ENCODE data around the gene SNAP23. TPM values are rescaled to one million over a fixed set of nuclear protein-coding genes. Genes with fewer than 3 reads are reported as not detected.

The SNAP23 gene
- total RNA-seq, 2 experiments from 2014 or later, result 19.9 to 48.3 TPM

DNA sequence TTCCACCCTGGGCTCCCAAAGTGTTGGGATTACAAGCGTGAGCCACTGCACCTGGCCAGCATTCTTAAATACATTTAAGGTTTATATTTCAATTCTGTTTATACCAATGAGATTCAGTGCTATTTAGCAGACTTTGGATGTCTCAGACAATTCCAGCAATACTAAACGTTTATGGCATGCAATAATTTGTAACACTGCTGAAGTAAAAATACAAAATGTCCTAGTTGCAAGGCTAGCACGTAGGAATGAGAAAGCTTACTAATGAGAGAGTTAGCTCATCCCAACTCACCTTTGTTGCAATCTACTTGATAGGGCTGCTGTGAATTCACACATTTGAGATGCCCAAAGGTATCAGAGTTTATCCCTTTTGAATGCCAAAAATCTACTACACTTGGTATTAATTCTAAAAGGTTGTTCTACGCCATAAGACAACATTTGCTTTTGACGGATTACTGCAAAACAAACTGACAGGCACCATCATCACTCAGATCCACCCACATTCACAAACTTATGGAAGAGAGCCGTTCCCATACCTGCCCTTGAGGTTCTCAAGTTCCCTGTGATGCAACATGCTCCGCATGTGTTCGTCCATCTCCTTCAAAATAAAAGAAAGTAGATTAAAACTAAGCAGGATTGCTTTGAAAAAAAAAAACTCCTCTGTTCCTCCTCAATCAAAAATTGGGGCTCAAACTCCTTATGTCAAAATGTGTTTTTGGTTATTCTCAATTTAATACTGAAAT lies 29.7 kb upstream of the SNAP23 start:
- Histone ChIP-seq H3K9me2 (ENCODE audit: insufficient read depth, low read length) (no peaks in the 10 kb centered on the region), H3K4me3 (ENCODE audit: low read depth, low read length, poor library complexity, severe bottlenecking) (no peak overlapping the region), H3K4me2 (ENCODE audit: low read length) (no peak overlapping the region), H3K27ac (ENCODE audit: low read depth, low read length, poor library complexity, severe bottlenecking) (no peak overlapping the region), H3K9me3 (ENCODE audit: low read length) (no peaks in the 10 kb centered on the region), H3K36me3 (ENCODE audit: insufficient read depth, low read length) (peaks cover 47% of the 10 kb centered on the region), H3K4me1 (ENCODE audit: insufficient read depth, low read length, poor library complexity, severe bottlenecking) (peaks cover 11% of the 10 kb centered on the region), H4K20me1 (ENCODE audit: insufficient read depth, low read length) (no peaks in the 10 kb centered on the region), H3K79me2 (ENCODE audit: insufficient read depth, low read depth, low read length) (no peaks in the 10 kb centered on the region), H2AFZ (ENCODE audit: low read length) (no peak overlapping the region)
- BruUV-seq (replicated peaks), result no TSS peak
- no peak for DNase-seq (ENCODE audit: low spot score)
- intact Hi-C loops (cut with micrococcal nuclease; ENCODE audit: unreplicated experiment), result no loop called here
- CTCF ChIA-PET (ENCODE audit: unreplicated experiment), result no interaction called here
- TF ChIP-seq CTCF (conservative IDR thresholded peaks at IDR 0.05; ENCODE audit: low read length), result no peak
- no peak for TF ChIP-seq EZH2phosphoT487 (IDR thresholded peaks at IDR 0.05; ENCODE audit: borderline replicate concordance, low read depth, low read length)
- POLR2A ChIA-PET, result no interaction called here

GRCh38 chr15:42471002-42471401 lies 24.4 kb upstream of the SNAP23 start:
- Histone ChIP-seq H3K4me3 (ENCODE audit: low read depth, low read length, poor library complexity, severe bottlenecking) (no peak overlapping the region), H3K36me3 (ENCODE audit: insufficient read depth, low read length) (peaks cover 17% of the 10 kb centered on the region), H2AFZ (ENCODE audit: low read length) (no peak overlapping the region), H3K9me2 (ENCODE audit: insufficient read depth, low read length) (no peaks in the 10 kb centered on the region), H3K27ac (ENCODE audit: low read depth, low read length, poor library complexity, severe bottlenecking) (no peak overlapping the region), H3K4me2 (ENCODE audit: low read length) (no peak overlapping the region), H3K9me3 (ENCODE audit: low read length) (no peaks in the 10 kb centered on the region), H4K20me1 (ENCODE audit: insufficient read depth, low read length) (no peaks in the 10 kb centered on the region), H3K4me1 (ENCODE audit: insufficient read depth, low read length, poor library complexity, severe bottlenecking) (peaks cover 13% of the 10 kb centered on the region), H3K79me2 (ENCODE audit: insufficient read depth, low read depth, low read length) (no peaks in the 10 kb centered on the region)
- ChIA-PET CTCF (ENCODE audit: unreplicated experiment) (no interaction called here), POLR2A (interaction anchor here (0.6 kb wide), 1 partner anchor 294 kb away, joined by 3 read pairs; no protein-coding TSS in a partner anchor)
- TF ChIP-seq CTCF (conservative IDR thresholded peaks at IDR 0.05; ENCODE audit: low read length) (no peak), EZH2phosphoT487 (IDR thresholded peaks at IDR 0.05; ENCODE audit: borderline replicate concordance, low read depth, low read length) (no peak)
- no peak for DNase-seq (ENCODE audit: low spot score)
- no TSS peak for BruUV-seq (replicated peaks)
- intact Hi-C loops (cut with micrococcal nuclease; ENCODE audit: unreplicated experiment), result loop anchor here (5.0 to 10.0 kb wide), 3 partner anchors 181 to 404 kb away; partner anchors contain the start of gene VPS39

DNA sequence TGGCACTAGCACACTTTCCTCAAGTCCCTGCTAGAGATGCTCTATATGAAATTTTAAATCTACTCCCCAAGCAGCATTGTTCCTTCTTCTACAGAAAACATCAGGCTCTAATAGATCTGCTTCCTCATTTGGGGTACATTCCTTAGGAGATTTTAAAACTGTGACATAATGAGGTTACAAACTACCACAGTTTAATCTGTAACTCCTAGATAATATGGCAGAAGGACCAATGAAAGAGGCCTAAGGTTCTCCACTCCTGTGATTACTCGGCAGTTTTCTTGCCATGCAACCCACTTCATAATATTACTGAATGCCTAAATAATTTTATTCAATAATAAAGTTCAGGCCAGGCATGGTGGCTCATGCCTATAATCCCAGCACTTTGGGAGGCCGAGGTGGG lies 20.6 kb upstream of the SNAP23 start:
- Histone ChIP-seq H3K4me3 (ENCODE audit: low read depth, low read length, poor library complexity, severe bottlenecking) (no peak overlapping the region), H3K36me3 (ENCODE audit: insufficient read depth, low read length) (peaks cover 14% of the 10 kb centered on the region), H3K9me3 (ENCODE audit: low read length) (no peaks in the 10 kb centered on the region), H3K79me2 (ENCODE audit: insufficient read depth, low read depth, low read length) (no peaks in the 10 kb centered on the region), H3K27ac (ENCODE audit: low read depth, low read length, poor library complexity, severe bottlenecking) (no peak overlapping the region), H3K4me1 (ENCODE audit: insufficient read depth, low read length, poor library complexity, severe bottlenecking) (peaks cover 13% of the 10 kb centered on the region), H2AFZ (ENCODE audit: low read length) (no peak overlapping the region), H3K9me2 (ENCODE audit: insufficient read depth, low read length) (no peaks in the 10 kb centered on the region), H4K20me1 (ENCODE audit: insufficient read depth, low read length) (no peaks in the 10 kb centered on the region), H3K4me2 (ENCODE audit: low read length) (no peak overlapping the region)
- POLR2A ChIA-PET, result interaction anchor here (0.9 kb wide), 1 partner anchor 11 kb away, joined by 4 read pairs; no protein-coding TSS in a partner anchor
- no peak for DNase-seq (ENCODE audit: low spot score)
- CTCF ChIA-PET (ENCODE audit: unreplicated experiment), result no interaction called here
- intact Hi-C loops (cut with micrococcal nuclease; ENCODE audit: unreplicated experiment), result loop anchor here (5.0 to 10.0 kb wide), 3 partner anchors 177 to 408 kb away; partner anchors contain the start of gene VPS39
- BruUV-seq (replicated peaks), result no TSS peak
- TF ChIP-seq CTCF (conservative IDR thresholded peaks at IDR 0.05; ENCODE audit: low read length), result no peak
- TF ChIP-seq EZH2phosphoT487 (IDR thresholded peaks at IDR 0.05; ENCODE audit: borderline replicate concordance, low read depth, low read length), result no peak

All from OCI-LY7 (cell line).